ENCODE results near the gene USB1. TPM values are rescaled to one million over a fixed set of nuclear protein-coding genes. Genes with fewer than 3 reads are reported as not detected.
A peak's percentile ranks its signal among the peaks of the same experiment; 100 is the strongest.

USB1 gene
- total RNA-seq, 1 donor from 2014 or later: 43.0 TPM

GRCh38 chr16:58048494-58049231 is 47.5 kb downstream of the USB1 start:
- Mint-ChIP-seq H3K4me3 (ENCODE audit: low read depth) (no peak overlapping the region), H3K36me3 (ENCODE audit: insufficient read depth) (peaks cover 4% of the 10 kb centered on the region), H3K4me1 (ENCODE audit: low read depth) (peaks cover 10% of the 10 kb centered on the region), H3K27ac (peak overlapping the region; percentile 84), H3K9me3 (ENCODE audit: low read depth) (no peaks in the 10 kb centered on the region), H3K27me3 (no peaks in the 10 kb centered on the region)
- DNase-seq (ENCODE audit: low spot score, unreplicated experiment): no peak
- TF ChIP-seq CTCF (IDR thresholded peaks at IDR 0.05; ENCODE audit: unreplicated experiment): no peak

GRCh38 chr16:58049232-58050185 is 48.3 kb downstream of the USB1 start:
- no peak for DNase-seq (ENCODE audit: low spot score, unreplicated experiment)
- Mint-ChIP-seq H3K9me3 (ENCODE audit: low read depth) (no peaks in the 10 kb centered on the region), H3K36me3 (ENCODE audit: insufficient read depth) (no peaks in the 10 kb centered on the region), H3K4me1 (ENCODE audit: low read depth) (peaks cover 10% of the 10 kb centered on the region), H3K27me3 (no peaks in the 10 kb centered on the region), H3K4me3 (ENCODE audit: low read depth) (no peak overlapping the region), H3K27ac (peak overlapping the region; percentile 63)
- no peak for TF ChIP-seq CTCF (IDR thresholded peaks at IDR 0.05; ENCODE audit: unreplicated experiment)

GRCh38 chr16:58051296-58051695 is 50.1 kb downstream of the USB1 start:
- no peaks in the 10 kb centered on the region for H3K27me3 Mint-ChIP-seq
- no peak for DNase-seq (ENCODE audit: low spot score, unreplicated experiment)
- peaks cover 10% of the 10 kb centered on the region for H3K4me1 Mint-ChIP-seq (ENCODE audit: low read depth)
- H3K36me3 Mint-ChIP-seq (ENCODE audit: insufficient read depth): no peaks in the 10 kb centered on the region
- no peak overlapping the region for H3K27ac Mint-ChIP-seq
- no peaks in the 10 kb centered on the region for H3K9me3 Mint-ChIP-seq (ENCODE audit: low read depth)
- TF ChIP-seq CTCF (IDR thresholded peaks at IDR 0.05; ENCODE audit: unreplicated experiment): no peak
- no peak overlapping the region for H3K4me3 Mint-ChIP-seq (ENCODE audit: low read depth)

GRCh38 chr16:58051821-58052603 is 50.8 kb downstream of the USB1 start:
- no peak for TF ChIP-seq CTCF (IDR thresholded peaks at IDR 0.05; ENCODE audit: unreplicated experiment)
- Mint-ChIP-seq H3K36me3 (ENCODE audit: insufficient read depth) (no peaks in the 10 kb centered on the region), H3K27ac (no peak overlapping the region), H3K27me3 (no peaks in the 10 kb centered on the region), H3K4me1 (ENCODE audit: low read depth) (peaks cover 10% of the 10 kb centered on the region), H3K4me3 (ENCODE audit: low read depth) (no peak overlapping the region), H3K9me3 (ENCODE audit: low read depth) (no peaks in the 10 kb centered on the region)
- DNase-seq (ENCODE audit: low spot score, unreplicated experiment): no peak

- H3K9me3 Mint-ChIP-seq (ENCODE audit: low read depth): no peaks in the 10 kb centered on the region
- H3K4me3 Mint-ChIP-seq (ENCODE audit: low read depth): no peak overlapping the region
- H3K4me1 Mint-ChIP-seq (ENCODE audit: low read depth): peaks cover 5% of the 10 kb centered on the region
- no peak overlapping the region for H3K27ac Mint-ChIP-seq
- TF ChIP-seq CTCF (IDR thresholded peaks at IDR 0.05; ENCODE audit: unreplicated experiment): no peak
- no peak for DNase-seq (ENCODE audit: low spot score, unreplicated experiment)
- no peaks in the 10 kb centered on the region for H3K27me3 Mint-ChIP-seq
- no peaks in the 10 kb centered on the region for H3K36me3 Mint-ChIP-seq (ENCODE audit: insufficient read depth)
These were observed 52.4 kb downstream of the USB1 start for GRCh38 chr16:58053682-58054005.

Data from progenitor cell of endocrine pancreas (in vitro differentiated cells).